ENCODE measurements around the gene INPP5A.
"Not testable (repeated sequence)": the region's sequence is repeated elsewhere in the genome, so short reads cannot be mapped to it uniquely, and the experiment has no call there.

The INPP5A gene

DNA sequence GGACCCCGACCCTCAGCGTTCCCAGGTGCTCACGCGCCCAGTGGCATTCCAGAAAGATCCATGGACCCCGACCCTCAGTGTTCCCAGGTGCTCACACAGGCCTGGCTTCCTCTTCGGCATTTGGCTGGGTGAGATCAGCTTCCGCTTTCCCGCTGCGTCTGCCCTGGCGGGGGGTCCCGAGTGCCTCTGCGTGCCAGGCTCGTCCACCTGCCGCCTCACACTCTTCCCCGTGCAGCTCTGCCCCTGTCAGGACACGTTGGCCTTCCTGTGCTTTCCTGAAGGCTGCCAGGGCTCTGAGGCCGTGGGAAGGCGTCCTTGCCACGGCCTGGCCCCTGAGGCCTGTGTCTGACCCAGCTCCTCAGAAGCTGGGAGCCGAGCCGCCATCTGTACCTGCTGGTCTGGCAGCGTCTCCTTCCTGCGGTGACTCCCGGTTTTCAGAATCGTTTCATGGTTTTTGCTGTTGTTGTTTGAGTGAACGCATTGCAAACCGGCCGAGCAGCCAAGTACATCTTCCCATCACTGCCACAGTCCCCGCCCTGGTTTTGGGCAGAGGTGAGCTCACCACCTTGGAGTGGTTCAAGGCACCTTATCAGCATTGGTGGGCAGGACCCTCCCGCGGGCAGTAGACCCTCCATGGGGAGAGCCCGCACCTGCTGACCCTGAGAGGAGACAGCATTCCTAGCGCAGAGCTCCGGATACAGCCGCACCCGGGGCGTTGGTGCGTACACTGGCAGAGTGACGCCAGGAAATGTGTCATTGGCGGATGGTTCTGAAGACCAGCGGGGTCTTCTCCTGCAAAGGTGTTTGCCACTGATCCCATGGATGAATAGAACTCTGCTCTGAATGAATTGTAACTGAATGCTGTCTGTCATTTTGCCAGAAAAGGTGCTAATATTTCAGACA, 231.0 kb downstream of the INPP5A start:
- no peak for DNase-seq (ENCODE audit: low read depth)

DNA sequence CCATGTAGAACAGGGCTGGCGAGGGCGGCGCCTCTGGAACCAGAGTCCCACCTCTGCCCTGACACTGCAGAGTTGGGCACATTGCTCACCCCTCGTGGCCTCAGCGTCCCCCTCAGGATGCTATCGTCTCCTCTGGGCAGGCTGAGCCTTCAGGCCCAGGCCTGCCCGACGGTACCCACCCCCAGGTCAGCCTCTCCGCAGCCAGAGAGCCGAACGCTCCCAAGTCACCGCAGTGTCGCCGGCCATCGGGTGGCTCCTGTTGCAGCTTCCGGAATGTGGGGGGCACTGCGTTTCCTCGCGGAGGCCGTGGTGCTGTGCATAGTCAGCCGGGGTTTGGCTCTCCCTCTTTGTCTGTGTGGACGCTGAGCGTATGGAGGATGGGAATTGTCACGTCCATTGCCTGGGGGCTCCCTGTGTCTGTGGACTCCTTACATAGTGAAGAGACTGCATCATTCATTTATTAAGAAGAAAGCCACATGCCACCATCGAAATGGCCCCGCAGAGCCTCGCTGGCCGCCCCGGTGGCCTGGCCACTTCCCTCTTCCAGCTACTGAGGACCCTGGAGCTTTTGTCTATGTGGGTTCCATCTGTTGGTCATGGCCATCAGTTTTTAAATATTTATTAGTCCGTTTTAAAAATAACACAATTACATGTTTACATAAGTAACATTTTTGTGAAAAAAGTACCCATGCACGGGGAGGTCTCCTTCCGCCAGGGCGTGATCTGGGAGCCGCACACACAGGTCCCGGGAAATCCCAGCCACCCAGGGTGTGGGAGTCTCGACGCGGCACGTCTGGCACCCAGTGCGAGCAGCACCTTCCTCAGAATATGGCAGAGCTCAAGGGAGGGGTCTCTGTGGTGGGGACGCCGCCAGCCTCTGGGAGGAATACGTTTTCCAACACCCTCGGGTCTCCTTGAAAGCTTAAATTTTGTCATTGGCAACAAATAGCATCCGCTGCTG, 232.8 kb downstream of the INPP5A start:
- DNase-seq (ENCODE audit: low read depth), result no peak

DNA sequence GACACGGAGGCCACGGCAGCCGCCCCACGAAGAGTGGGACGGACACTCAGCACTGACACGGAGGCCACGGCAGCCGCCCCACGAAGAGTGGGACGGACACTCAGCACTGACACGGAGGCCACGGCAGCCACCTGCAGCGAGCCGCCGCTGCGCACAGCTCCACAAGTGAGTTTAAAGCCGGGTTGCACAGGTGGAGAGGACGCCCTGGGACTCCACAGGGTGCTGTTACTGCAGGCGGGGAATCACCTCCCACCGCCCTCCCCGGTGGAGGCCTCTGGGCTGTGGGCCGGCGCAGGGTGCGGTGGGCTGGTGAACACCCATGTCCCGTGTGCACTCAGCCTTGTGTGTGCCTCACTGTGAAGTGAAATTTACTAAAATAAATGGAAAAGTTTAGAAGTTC, 235.2 kb downstream of the INPP5A start:
- DNase-seq (ENCODE audit: low read depth), result not testable (repeated sequence)

DNA sequence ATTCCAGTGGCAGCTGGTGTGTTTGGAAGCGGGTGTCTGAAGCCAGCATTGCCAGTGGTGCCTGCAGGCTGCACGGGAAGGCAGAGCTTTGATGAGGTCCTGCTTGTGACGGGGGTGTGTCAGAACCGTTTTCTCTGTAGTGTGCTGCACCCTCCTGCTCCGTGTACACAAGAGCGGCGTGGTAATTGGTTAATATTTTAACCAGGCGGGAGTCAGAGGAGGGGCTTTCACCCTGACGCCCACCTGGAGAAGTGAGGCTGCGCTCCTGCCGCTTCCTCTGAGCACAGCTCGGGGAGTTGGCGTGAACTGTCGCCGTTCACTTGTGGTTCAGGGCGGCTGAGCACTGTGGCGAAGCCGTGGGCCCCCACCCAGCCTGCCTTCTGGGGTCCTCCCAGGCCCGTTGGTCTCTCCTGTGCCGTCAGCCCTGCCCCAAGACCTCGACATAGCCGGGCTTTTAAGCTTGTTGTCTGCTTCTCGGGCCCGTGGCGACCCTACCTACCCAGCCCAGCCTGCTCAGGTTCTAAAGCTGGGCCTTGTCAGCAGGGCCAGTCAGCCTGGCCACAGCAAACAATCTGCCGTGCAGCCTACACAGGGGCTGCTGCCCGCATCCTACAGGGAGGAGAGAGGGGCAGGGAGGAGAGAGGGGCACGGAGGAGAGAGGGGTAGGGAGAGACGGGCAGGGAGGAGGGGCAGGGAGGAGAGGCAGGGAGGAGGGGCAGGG, 236.8 kb downstream of the INPP5A start:
- DNase-seq (ENCODE audit: low read depth), result no peak

DNA sequence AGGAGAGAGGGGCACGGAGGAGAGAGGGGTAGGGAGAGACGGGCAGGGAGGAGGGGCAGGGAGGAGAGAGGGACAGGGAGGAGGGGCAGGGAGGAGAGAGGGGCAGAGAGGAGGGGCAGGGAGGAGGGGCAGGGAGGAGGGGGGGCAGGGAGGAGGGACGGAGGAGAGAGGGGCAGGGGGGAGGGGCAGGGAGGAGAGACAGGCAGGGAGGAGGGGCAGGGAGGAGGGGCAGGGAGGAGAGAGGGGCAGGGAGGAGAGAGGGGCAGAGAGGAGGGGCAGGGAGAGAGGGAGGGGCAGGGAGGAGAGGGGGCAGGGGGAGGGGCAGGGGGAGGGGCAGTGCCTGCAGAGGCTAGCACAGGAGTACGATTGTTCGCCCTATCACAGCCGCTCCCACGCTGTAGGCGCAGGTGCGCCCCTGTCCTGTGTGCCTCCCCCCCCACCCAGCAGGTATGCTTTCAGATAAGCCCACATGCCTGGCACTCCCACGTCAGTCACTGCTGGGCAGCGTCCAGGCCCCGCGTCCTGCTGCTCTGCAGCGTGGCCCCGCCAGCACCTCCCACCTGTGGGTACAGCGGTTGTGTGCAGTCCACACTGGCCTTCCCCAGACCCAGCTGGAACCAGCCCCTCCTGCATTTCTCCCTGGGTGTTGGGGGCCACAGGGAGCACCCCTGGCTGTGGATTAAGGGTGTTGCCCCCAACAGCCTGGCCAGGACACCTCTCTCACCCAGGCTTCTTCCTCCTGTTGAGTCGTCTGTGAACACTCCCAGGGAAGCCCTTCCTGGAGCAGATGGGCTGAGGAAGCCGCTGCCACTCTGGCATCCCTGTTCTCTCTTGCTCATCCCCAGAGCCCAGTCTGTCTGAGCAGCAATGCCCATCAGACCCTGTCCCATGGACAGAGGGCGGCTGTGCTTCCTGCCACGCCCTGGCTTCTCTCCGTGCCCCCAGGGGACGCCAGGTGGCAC, 237.6 kb downstream of the INPP5A start:
- DNase-seq (ENCODE audit: low read depth), result no peak

DNA sequence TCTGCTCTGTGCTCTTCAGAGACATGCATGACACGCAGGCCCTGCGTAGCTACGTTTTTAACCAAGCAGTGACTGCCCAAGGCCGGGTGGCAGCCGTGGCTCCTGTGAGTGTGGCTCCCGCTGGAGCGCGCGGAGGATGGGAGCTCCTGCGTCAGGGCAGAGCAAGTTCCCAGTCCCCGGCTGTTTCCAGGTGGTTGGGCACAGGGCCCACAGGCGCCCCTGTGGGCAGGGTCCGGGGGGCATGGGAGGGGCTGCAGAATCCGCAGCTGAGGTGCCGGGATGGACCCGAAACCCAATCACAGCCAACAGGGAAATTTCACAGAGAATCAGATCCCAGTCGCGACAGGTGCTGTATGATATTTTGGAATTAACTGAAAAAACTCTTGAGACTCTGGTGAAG, 238.6 kb downstream of the INPP5A start:
- no peak for DNase-seq (ENCODE audit: low read depth)

DNA sequence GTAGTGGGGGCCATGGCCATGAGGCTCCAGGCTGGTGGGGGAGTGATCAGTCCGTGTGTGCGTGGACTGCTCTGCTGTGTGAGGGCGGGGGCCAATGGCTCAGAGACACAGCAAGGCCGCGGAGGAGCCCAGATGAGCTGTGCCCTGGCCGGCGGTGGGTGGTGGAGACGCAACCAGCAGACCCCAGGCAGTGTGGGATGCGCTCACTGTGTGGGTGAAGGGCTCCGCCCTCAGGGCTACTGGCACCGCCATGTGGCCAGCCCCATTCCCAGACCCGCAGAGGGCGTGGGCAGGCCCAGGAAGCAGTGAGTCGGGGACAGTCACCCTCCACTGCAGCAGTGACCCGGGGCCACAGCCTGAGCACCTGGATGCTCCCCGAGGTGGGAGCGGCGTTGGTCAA, 239.2 kb downstream of the INPP5A start:
- no peak for DNase-seq (ENCODE audit: low read depth)

DNA sequence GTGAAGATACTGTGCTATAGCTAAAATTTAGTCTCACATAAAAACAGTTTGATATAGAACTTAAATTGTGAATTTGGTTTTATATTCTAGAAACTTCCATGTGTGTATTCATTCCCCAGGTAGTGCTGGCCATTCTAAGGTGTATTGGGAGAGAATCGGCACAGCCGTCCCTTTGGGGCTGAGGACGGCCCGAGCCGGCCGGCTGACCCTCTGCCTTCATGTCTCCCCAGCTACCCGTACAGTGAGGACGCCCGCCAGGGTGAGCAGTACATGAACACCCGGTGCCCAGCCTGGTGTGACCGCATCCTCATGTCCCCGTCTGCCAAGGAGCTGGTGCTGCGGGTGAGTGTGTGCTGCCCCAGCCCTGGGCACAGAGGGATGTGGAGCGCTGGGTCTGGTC, 239.9 kb downstream of the INPP5A start:
- DNase-seq (ENCODE audit: low read depth), result no peak

DNA sequence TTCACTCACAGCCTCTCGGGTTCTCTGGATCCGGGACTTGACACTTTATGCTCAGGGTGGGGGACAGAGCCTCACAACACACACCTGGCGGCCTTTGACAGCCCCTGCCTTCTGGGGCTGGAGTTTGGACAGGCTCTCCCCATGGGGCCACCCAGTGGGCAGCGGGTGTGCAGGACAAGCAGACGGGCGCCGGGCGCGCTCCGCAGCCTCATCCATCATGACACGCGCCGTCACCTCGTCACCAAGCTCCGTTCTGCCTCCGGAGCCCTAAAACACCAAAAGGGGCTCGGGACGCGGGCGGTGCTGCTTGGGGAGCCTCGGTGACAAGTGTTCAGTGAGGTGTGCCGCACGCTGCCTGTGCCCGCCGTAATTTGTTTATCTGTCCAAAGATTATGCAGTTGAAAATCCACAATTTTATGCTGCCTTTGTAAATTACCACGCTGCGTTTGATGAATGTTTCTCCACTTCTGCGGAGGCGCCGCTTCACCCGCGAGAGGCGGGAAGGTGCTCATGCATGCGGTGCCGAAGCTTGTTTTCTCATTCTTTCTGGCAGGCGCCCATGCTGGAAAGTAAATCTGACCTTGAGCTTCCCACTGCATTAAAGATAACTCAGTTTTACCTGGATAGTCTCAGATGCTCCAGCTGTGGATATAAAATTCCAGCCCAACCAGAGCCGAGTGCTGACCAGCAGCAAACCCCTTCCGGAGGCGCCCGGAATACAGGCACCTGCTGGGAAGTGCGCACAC, 242.1 kb downstream of the INPP5A start:
- DNase-seq (ENCODE audit: low read depth), result no peak

DNA sequence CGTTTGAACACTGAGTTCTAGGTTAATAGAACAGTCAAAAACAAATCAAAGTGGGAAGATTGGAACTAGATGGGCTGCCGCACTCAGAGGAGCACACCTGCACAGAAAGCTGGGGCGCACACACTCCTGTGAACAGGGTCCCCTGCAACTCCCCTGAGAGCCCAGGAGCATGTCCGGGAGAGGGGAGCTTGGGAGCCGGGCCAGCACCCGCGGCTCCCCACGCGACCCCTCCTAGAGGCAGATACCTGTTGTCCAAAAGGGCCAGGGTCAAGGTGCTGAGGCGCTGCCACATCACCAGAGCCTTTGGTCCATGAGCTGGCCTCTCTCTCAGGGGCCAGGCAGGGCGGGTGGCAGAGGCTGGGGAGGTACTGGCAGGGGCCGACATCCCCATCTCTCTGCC, 242.8 kb downstream of the INPP5A start:
- no peak for DNase-seq (ENCODE audit: low read depth)

DNA sequence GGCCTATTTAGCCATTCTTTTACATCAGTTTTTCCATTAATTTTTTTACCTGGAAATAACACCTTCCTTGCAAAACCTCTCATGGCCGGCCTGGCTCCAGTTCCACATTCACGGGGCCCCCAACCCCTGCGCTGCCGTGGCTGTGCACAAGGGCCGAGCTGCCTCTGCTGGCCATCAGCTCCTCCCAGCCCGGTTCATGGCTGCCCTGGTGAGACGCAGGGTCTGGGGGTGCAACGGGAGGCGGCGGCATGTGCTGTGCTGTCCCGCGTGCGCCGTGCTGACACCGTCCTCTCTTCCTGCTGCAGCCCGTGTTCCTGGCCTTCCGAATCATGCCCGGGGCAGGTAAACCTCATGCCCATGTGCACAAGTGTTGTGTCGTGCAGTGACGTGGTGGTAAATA, 244.0 kb downstream of the INPP5A start:
- DNase-seq (ENCODE audit: low read depth), result no peak

DNA sequence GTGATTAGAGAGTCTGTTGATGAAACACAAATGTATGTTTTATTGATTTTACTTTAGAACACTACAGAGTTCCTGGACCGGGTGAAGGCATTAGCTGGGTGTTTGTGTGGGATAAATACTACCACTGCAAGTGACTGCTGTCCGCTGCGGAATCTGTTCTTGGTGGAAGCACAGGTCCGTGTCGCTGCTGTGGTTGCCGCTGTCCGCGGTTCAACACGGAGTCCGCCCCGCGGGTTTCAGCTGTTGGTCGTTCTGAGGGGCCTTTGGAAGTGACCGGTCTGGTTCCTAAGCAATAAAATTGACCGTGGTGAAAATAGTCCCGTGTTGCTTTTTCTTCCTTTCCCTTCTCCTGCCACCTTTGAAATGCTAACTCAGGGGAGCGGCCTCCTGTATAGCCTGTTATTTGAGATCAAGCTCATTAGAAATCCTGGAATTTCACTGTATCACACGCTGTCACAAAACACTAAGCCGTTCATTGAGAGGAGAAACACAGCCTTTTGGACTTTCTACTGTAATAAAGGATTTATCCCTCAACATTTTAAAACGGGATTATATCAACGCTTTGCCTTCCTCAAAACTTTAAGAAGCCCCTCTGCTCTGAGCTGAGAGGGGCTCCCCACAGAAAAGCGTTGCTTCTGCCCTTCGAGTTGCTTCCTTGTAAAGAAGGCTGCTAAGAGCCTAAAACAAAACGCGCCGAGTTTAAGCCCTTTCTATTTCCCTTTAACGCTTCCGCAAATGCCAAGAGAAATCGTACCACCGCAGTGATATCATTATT, 245.8 kb downstream of the INPP5A start:
- no peak for DNase-seq (ENCODE audit: low read depth)

DNA sequence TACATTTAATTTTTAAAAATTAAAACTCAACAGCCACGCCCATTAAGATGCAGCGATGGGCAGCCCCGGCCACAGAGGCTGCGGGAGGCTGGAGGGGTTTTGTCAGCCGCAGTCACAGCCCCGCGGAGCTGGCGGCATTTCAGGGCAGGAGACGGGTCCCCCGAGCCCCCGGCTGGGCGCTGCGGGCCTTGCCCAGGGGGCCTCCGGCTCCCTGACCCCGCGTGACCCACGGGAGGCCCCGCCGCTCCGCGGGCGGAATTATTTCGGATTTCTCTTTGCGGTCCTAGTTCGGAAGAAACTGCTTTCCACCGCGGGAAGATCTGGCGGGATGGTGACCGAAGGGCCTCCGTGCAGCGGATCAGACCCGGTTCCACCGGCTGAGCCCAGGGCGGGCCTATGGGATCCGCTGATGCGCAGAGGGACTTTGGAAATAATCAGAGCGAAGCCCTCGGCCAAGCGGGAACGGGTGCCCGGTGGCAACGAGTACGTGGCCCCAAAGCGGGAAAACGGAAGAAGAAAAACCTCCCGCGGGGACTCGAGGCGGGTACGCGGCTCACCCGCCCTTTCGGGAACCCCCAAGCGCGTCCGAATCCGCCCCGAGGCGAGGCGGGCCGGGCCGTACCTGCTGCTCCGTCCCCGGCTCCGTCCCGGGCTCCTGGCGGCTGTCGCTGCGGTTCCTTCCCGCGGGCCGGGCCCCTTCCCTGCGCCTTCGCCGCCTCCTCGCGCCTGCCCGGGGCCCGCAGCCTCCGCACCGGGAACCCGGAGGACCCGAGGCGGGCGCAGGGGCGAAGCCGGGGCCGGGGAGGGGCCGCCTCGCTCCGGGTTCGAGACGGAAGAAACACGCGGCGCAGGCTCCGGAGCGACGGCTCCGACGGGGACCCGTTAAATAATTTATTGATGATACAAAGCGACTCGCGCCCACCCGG, 246.6 kb downstream of the INPP5A start:
- DNase-seq (ENCODE audit: low read depth), result no peak

DNA sequence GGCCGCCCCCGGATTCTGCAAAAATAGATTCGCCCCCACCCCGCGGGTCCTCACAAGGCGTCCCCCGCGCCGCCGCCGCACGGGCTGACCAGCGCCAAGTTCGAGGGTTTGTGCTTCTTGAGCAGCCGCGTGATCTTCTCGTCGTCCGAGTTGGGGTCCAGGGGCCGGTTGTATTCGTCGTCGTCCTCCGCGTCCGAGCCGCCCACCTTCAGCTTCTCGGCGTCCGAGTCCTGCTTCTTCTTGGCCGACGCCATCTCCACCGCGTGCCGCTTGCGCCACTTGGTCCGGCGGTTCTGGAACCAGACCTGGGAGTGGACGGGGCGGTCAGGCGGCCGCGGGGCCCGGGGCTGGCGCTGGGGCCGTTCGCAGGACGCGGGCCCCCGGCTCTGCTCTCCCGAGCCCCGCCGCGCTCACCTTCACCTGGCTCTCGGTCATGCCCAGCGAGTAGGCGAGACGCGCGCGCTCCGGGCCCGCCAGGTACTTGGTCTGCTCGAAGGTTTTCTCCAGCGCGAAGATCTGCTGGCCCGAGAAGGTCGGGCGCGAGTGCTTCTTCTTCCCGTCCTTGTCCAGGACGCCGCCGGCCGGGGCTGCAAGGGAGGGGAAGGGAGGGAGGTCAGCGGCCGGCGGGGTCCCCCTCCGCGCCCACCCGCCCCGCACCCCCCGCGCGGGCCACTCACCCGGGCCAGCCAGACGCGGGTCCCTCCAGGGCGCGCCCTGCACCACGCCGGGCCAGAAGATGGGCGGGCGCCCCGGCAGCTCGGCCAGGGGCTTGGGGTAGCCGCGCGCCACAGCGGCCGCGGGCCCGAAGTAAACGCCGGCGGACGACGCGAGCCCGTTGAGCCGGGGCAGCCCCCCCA, 247.5 kb downstream of the INPP5A start:
- DNase-seq (ENCODE audit: low read depth), result no peak

DNA sequence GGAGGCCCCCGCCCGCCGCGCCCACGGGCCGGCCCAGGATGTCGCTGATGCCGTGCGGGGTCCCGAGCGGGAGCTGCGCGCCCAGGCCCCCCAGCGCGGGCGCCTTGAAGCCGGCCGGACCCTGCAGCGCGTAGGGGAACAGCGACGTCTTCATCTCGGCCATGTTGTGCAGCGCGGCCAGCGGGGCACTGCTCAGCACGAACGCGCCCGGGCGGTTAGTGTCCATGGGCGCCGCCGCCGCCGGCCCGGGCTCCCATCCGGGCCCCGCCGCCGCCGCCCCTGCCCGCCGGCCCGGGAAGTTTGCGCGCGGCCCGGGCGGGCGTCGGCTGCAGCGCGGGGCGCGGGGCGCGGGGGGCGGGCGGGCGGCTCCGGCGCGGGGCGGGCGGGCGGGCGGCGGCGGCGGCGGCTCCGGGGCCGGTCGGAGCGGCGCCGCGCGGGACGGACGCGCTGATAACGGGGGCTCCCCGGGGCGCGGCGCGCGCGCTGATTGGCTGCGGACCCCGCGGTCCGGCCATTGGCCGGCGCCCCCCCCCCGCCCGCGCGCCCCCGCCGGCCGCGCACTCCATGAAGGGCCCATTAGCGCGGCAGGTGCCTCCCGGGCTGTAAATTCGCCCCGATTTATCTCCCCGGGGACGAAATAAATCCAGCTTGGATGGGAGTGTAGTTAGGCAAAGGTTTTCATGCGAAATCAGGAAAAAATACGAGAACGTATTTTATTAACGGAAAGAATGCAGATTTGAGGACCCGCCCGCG, 248.3 kb downstream of the INPP5A start, which contains the start of gene NKX6-2:
TSS of gene NKX6-2 (minus strand) at position 425 of the 753 bp plus-strand sequence. CDS start at position 226, 199 bp downstream.
- no peak for DNase-seq (ENCODE audit: low read depth)

DNA sequence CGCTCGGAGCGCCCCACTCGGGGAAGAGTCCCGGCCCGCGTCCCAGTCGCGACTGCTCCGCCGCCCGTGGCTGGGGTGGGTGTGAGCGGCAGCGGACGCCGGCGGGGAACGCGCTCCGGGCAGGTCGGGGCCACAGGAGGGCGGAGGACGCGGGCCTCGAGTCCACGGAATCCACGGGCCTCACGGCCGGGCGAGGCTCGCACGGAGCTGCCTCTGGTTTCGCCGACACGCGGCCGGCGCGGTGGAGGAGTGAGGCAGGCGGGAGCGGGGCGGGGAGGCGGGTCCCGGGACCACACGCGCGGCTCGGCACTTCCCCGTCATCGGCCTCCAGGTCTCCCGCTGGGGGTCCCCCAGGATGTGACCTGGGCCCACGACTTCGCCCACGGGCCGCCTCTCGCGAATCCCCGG, 248.9 kb downstream of the INPP5A start:
- no peak for DNase-seq (ENCODE audit: low read depth)
